WTC11 (cell line): ENCODE data around the gene CD4. TPM values are rescaled to one million over a fixed set of nuclear protein-coding genes. Genes with fewer than 3 reads are reported as not detected.

Experiments used
- CREM ChIP-seq: sonication (generic); formaldehyde crosslinking; IDR thresholded peaks from 2 replicates; pipeline ENCODE4 v1.8.1; 2022; ENCODE audit warnings: mild to moderate bottlenecking, missing genetic modification reagents, moderate library complexity
- ELF4 ChIP-seq: sonication (generic); formaldehyde crosslinking; IDR thresholded peaks from 2 replicates; pipeline ENCODE4 v1.8.1; 2022; ENCODE audit warnings: low read depth, mild to moderate bottlenecking, moderate library complexity, missing genetic modification reagents
- EMX1 ChIP-seq: fragments of 250-450 bp; sonication (Bioruptor Pico); IDR thresholded peaks from 2 replicates; pipeline ENCODE4 v1.8.0; 2021; ENCODE audit warnings: mild to moderate bottlenecking
- ERG ChIP-seq: fragments of 250-450 bp; sonication (Bioruptor Pico); IDR thresholded peaks from 2 replicates; pipeline ENCODE4 v1.8.0; 2021; ENCODE audit warnings: mild to moderate bottlenecking
- ETV6 ChIP-seq: sonication (generic); formaldehyde crosslinking; IDR thresholded peaks from 2 replicates; pipeline ENCODE4 v1.8.1; 2022; ENCODE audit warnings: mild to moderate bottlenecking, missing genetic modification reagents
- FOXP1 ChIP-seq: sonication (generic); formaldehyde crosslinking; IDR thresholded peaks from 2 replicates; pipeline ENCODE4 v1.8.0; 2022; ENCODE audit warnings: missing genetic modification reagents, mild to moderate bottlenecking, moderate library complexity, borderline replicate concordance
- JAZF1 ChIP-seq: fragments of 250-450 bp; sonication (Bioruptor Pico); IDR thresholded peaks from 2 replicates; pipeline ENCODE4 v1.9.0; 2021; ENCODE audit warnings: moderate library complexity, mild to moderate bottlenecking, inconsistent platforms
- JUN ChIP-seq: sonication (generic); formaldehyde crosslinking; IDR thresholded peaks from 2 replicates; pipeline ENCODE4 v1.8.0; 2023; ENCODE audit warnings: mild to moderate bottlenecking, missing genetic modification reagents
- MYBL2 ChIP-seq: sonication (generic); formaldehyde crosslinking; IDR thresholded peaks from 2 replicates; pipeline ENCODE4 v1.8.1; 2023; ENCODE audit warnings: mild to moderate bottlenecking, moderate library complexity, missing genetic modification reagents
- SP1 ChIP-seq: sonication (generic); formaldehyde crosslinking; conservative IDR thresholded peaks from 2 replicates; pipeline ENCODE4 v1.8.1; 2022; ENCODE audit warnings: missing genetic modification reagents
- TCF7 ChIP-seq: sonication (generic); formaldehyde crosslinking; IDR thresholded peaks from 2 replicates; pipeline ENCODE4 v1.8.0; 2022; ENCODE audit warnings: mild to moderate bottlenecking, low read depth, missing genetic modification reagents, moderate library complexity
- USF2 ChIP-seq: sonication (generic); formaldehyde crosslinking; IDR thresholded peaks from 2 replicates; pipeline ENCODE4 v1.8.1; 2023; ENCODE audit warnings: mild to moderate bottlenecking, missing genetic modification reagents, moderate library complexity
- ZMAT4 ChIP-seq: fragments of 250-450 bp; sonication (Bioruptor Pico); IDR thresholded peaks from 2 replicates; pipeline ENCODE4 v1.9.0; 2021; ENCODE audit warnings: mild to moderate bottlenecking
- ZNF232 ChIP-seq: sonication (generic); formaldehyde crosslinking; IDR thresholded peaks from 2 replicates; pipeline ENCODE4 v1.8.0; 2022; ENCODE audit warnings: mild to moderate bottlenecking, missing genetic modification reagents
- ZNF423 ChIP-seq: fragments of 250-450 bp; sonication (Bioruptor Pico); IDR thresholded peaks from 2 replicates; pipeline ENCODE4 v2.1.2; 2022; ENCODE audit warnings: mild to moderate bottlenecking, moderate library complexity
- total RNA-seq: library from RNA; stranded (reverse); gene quantifications from 3 replicates; pipeline ENCODE4 v1.2.3, GENCODE V29; 2021
- TF ChIP-seq, protein P1 (sequence below): sonication (generic); formaldehyde crosslinking; IDR thresholded peaks from 2 replicates; pipeline ENCODE4 v1.8.1; 2023; ENCODE audit warnings: mild to moderate bottlenecking, missing genetic modification reagents
- TF ChIP-seq, protein P2 (sequence below): sonication (generic); formaldehyde crosslinking; IDR thresholded peaks from 2 replicates; pipeline ENCODE4 v1.8.0; 2022; ENCODE audit warnings: missing genetic modification reagents
- TF ChIP-seq, protein P3 (sequence below): sonication (generic); formaldehyde crosslinking; IDR thresholded peaks from 2 replicates; pipeline ENCODE4 v1.8.0; 2022; ENCODE audit warnings: mild to moderate bottlenecking, missing genetic modification reagents
- TF ChIP-seq, protein P4 (sequence below): sonication (generic); formaldehyde crosslinking; IDR thresholded peaks from 2 replicates; pipeline ENCODE4 v1.8.0; 2023; ENCODE audit warnings: missing genetic modification reagents, mild to moderate bottlenecking, borderline replicate concordance

The CD4 gene
- total RNA-seq, 1 experiment from 2014 or later = 2.5 TPM

DNA sequence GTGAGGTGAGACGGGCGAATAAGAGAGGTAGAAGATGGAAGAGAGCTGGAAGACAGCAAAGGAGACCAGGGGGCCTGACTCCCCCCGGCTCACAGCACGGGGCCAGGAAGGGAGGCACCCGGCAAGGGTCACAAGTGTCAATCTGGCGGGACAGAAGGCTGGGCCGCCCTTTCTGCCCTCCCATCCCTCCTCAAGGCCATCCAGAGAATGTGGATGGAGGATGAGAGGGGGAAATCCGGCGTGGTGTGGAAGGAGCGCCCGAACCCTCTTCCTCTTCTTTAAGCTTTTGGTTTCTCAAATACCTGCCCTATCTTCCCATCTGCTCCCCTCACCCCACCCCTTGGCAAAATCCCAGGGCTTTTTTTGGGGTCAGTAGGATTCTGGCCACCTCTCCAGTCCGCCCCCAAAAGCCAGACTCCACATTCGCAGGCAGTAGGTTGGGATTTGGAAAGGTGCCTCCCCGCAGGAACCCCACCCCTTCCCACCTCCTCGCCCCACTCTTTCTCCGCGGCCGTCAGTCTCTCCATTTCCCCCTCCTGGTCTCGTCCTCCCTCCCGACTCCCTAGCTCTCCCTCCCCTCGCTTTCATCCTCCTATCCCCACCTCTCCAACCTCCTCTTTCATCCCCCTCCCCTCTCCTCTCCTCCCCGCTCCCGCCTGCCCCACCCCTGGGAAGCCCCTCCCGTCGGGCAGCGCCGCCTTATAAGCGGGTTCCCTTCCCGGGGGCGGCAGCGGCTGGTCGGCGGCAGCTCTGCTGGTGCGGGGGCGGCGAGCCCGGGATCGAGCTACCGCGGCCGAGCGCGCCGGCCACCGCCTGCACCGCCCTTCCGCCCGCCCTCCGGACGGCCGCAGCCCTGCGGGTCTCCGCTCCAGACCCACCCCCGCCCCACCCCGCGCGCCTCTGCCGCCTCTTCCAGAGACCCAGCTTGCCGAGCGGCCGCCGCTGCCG is 23.4 kb upstream of the CD4 start, which contains the start of gene PTMS (continued):
- TF ChIP-seq, protein P1, sequence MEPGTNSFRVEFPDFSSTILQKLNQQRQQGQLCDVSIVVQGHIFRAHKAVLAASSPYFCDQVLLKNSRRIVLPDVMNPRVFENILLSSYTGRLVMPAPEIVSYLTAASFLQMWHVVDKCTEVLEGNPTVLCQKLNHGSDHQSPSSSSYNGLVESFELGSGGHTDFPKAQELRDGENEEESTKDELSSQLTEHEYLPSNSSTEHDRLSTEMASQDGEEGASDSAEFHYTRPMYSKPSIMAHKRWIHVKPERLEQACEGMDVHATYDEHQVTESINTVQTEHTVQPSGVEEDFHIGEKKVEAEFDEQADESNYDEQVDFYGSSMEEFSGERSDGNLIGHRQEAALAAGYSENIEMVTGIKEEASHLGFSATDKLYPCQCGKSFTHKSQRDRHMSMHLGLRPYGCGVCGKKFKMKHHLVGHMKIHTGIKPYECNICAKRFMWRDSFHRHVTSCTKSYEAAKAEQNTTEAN (CRISPR knock-in tag) = peak; percentile 50; the same call in 1 of the 2 replicates
- TF ChIP-seq JUN (CRISPR knock-in tag) (no peak), ZNF232 (peak; percentile 81; the same call in 1 of the 2 replicates), SP1 (peak; percentile 84), TCF7 (CRISPR knock-in tag) (peak; percentile 16; the same call in 1 of the 2 replicates), ETV6 (CRISPR knock-in tag) (peak; percentile 54), FOXP1 (CRISPR knock-in tag) (peak; percentile 50; the same call in 1 of the 2 replicates), ZMAT4 (CRISPR knock-in tag) (no peak), EMX1 (CRISPR knock-in tag) (0 out of 2 replicates have a peak, but pooled peaks have one; percentile 34), JAZF1 (CRISPR knock-in tag) (no peak), ZNF423 (CRISPR knock-in tag) (peak; percentile 81), ERG (CRISPR knock-in tag) (no peak), USF2 (CRISPR knock-in tag) (peak; percentile 34; the same call in 1 of the 2 replicates), MYBL2 (CRISPR knock-in tag) (peak; percentile 75; the same call in 1 of the 2 replicates), CREM (CRISPR knock-in tag) (no peak), ELF4 (CRISPR knock-in tag) (no peak)
- TF ChIP-seq, protein P2, sequence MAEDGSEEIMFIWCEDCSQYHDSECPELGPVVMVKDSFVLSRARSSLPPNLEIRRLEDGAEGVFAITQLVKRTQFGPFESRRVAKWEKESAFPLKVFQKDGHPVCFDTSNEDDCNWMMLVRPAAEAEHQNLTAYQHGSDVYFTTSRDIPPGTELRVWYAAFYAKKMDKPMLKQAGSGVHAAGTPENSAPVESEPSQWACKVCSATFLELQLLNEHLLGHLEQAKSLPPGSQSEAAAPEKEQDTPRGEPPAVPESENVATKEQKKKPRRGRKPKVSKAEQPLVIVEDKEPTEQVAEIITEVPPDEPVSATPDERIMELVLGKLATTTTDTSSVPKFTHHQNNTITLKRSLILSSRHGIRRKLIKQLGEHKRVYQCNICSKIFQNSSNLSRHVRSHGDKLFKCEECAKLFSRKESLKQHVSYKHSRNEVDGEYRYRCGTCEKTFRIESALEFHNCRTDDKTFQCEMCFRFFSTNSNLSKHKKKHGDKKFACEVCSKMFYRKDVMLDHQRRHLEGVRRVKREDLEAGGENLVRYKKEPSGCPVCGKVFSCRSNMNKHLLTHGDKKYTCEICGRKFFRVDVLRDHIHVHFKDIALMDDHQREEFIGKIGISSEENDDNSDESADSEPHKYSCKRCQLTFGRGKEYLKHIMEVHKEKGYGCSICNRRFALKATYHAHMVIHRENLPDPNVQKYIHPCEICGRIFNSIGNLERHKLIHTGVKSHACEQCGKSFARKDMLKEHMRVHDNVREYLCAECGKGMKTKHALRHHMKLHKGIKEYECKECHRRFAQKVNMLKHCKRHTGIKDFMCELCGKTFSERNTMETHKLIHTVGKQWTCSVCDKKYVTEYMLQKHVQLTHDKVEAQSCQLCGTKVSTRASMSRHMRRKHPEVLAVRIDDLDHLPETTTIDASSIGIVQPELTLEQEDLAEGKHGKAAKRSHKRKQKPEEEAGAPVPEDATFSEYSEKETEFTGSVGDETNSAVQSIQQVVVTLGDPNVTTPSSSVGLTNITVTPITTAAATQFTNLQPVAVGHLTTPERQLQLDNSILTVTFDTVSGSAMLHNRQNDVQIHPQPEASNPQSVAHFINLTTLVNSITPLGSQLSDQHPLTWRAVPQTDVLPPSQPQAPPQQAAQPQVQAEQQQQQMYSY = peak; percentile 85
- TF ChIP-seq, protein P3, sequence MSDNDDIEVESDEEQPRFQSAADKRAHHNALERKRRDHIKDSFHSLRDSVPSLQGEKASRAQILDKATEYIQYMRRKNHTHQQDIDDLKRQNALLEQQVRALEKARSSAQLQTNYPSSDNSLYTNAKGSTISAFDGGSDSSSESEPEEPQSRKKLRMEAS (CRISPR knock-in tag) = no peak
- TF ChIP-seq, protein P4, sequence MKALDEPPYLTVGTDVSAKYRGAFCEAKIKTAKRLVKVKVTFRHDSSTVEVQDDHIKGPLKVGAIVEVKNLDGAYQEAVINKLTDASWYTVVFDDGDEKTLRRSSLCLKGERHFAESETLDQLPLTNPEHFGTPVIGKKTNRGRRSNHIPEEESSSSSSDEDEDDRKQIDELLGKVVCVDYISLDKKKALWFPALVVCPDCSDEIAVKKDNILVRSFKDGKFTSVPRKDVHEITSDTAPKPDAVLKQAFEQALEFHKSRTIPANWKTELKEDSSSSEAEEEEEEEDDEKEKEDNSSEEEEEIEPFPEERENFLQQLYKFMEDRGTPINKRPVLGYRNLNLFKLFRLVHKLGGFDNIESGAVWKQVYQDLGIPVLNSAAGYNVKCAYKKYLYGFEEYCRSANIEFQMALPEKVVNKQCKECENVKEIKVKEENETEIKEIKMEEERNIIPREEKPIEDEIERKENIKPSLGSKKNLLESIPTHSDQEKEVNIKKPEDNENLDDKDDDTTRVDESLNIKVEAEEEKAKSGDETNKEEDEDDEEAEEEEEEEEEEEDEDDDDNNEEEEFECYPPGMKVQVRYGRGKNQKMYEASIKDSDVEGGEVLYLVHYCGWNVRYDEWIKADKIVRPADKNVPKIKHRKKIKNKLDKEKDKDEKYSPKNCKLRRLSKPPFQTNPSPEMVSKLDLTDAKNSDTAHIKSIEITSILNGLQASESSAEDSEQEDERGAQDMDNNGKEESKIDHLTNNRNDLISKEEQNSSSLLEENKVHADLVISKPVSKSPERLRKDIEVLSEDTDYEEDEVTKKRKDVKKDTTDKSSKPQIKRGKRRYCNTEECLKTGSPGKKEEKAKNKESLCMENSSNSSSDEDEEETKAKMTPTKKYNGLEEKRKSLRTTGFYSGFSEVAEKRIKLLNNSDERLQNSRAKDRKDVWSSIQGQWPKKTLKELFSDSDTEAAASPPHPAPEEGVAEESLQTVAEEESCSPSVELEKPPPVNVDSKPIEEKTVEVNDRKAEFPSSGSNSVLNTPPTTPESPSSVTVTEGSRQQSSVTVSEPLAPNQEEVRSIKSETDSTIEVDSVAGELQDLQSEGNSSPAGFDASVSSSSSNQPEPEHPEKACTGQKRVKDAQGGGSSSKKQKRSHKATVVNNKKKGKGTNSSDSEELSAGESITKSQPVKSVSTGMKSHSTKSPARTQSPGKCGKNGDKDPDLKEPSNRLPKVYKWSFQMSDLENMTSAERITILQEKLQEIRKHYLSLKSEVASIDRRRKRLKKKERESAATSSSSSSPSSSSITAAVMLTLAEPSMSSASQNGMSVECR (CRISPR knock-in tag) = 0 out of 2 replicates have a peak, but pooled peaks have one; percentile 26
